MCF 10A (cell line): Measurements from ENCODE around the gene SMG6. TPM values are rescaled to one million over a fixed set of nuclear protein-coding genes. Genes with fewer than 3 reads are reported as not detected.

ENCODE experiments used
- BruUV-seq: library from RNA; stranded (reverse); fragments of 400-500 nt; replicated peaks from 2 replicates; lab custom pipeline; 2021; lab: Mats Ljungman, UMichigan
- CTCF ChIA-PET: fragments of 300-600 bp; sonication (Branson Sonifier 250); formaldehyde crosslinking; extraction: SDS; loops from one replicate; lab custom pipeline; 2021; ENCODE audit warnings: antibody characterized with exemption, inconsistent platforms; lab: Yijun Ruan, JAX
- POLR2A ChIA-PET: fragments of 300-600, 350-650 bp; sonication (Branson Sonifier 250); formaldehyde crosslinking; extraction: SDS; loops from one replicate; lab custom pipeline; 2020; ENCODE audit warnings: antibody characterized with exemption, inconsistent platforms; lab: Yijun Ruan, JAX
- DNase-seq: peaks from one replicate; pipeline ENCODE4 v3.0.0-alpha.2; 2018; ENCODE audit not compliant: unreplicated experiment
- H3K27ac Mint-ChIP-seq: one replicate; pipeline ENCODE4 v1.8.0; 2022; ENCODE audit warnings: mild to moderate bottlenecking, low read depth, mixed read lengths; ENCODE audit not compliant: unreplicated experiment
- H3K27me3 Mint-ChIP-seq: one replicate; pipeline ENCODE4 v1.8.0; 2022; ENCODE audit warnings: mixed read lengths; ENCODE audit not compliant: insufficient read depth, unreplicated experiment
- H3K36me3 Mint-ChIP-seq: one replicate; pipeline ENCODE4 v1.8.0; 2022; ENCODE audit warnings: mild to moderate bottlenecking, moderate library complexity, mixed read lengths; ENCODE audit not compliant: insufficient read depth, unreplicated experiment
- H3K4me1 Mint-ChIP-seq: one replicate; pipeline ENCODE4 v1.8.0; 2022; ENCODE audit warnings: mixed read lengths; ENCODE audit not compliant: insufficient read depth, unreplicated experiment
- H3K4me3 Mint-ChIP-seq: one replicate; pipeline ENCODE4 v1.8.0; 2022; ENCODE audit warnings: mild to moderate bottlenecking, moderate library complexity, mixed read lengths; ENCODE audit not compliant: unreplicated experiment
- H3K9me3 Mint-ChIP-seq: one replicate; pipeline ENCODE4 v1.8.0; 2022; ENCODE audit warnings: mixed read lengths; ENCODE audit not compliant: unreplicated experiment
- intact Hi-C: fragments of 100-400 bp; cut with micrococcal nuclease; formaldehyde crosslinking; loops from 2 replicates; pipeline ENCODE4 v1.14.1; 2022
- total RNA-seq: library from RNA; stranded (reverse); gene quantifications from 2 replicates; pipeline ENCODE4 v1.2.3, GENCODE V29; 2022
- TF ChIP-seq, protein P1 (sequence below): fragments of 200-600 bp; IDR thresholded peaks from one replicate; pipeline ENCODE4 v1.8.0; 2022; ENCODE audit warnings: antibody characterized with exemption, mild to moderate bottlenecking; ENCODE audit not compliant: unreplicated experiment

SMG6 gene
- total RNA-seq, 1 experiment from 2014 or later: 17.0 TPM

DNA sequence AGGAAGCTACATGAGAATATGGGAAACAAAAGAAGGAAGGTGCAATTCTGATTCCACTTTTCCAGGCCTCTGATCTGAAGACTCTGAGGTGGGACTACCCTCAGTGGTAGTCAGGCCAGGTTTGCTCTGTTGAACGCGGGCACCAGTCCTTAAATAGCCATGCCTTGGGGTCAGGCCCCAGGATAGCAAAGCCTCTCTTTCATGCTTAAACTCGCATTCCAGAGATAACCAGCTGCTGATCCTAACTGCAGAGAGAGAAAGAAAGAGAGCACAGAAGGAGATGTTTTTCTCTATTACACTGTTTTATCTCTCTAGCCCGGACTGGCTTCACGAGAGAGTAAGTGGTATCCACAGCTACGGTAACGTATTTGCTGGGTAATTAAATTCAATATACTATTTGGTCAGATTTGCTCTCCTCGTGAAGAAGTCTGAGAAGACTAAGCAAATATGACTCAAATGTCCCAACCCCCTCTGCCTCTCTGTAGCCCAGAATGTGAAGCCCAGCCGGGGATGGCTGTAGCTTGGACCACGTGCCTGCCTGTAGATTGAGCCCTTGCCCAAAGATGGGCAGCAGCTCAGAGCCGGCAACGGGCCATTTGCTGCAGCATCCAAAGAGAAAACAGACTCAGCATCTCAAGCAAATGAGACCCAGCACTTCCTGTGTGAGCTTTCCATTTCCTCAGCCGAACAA, 122.2 kb downstream of the SMG6 start:
- intact Hi-C loops: no loop called here
- H3K27me3 Mint-ChIP-seq: no peaks in the 10 kb centered on the region
- DNase-seq: no peak
- no peaks in the 10 kb centered on the region for H3K4me1 Mint-ChIP-seq
- TF ChIP-seq, protein P1, sequence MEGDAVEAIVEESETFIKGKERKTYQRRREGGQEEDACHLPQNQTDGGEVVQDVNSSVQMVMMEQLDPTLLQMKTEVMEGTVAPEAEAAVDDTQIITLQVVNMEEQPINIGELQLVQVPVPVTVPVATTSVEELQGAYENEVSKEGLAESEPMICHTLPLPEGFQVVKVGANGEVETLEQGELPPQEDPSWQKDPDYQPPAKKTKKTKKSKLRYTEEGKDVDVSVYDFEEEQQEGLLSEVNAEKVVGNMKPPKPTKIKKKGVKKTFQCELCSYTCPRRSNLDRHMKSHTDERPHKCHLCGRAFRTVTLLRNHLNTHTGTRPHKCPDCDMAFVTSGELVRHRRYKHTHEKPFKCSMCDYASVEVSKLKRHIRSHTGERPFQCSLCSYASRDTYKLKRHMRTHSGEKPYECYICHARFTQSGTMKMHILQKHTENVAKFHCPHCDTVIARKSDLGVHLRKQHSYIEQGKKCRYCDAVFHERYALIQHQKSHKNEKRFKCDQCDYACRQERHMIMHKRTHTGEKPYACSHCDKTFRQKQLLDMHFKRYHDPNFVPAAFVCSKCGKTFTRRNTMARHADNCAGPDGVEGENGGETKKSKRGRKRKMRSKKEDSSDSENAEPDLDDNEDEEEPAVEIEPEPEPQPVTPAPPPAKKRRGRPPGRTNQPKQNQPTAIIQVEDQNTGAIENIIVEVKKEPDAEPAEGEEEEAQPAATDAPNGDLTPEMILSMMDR: no peak
- no peak overlapping the region for H3K4me3 Mint-ChIP-seq
- no peaks in the 10 kb centered on the region for H3K9me3 Mint-ChIP-seq
- no peak overlapping the region for H3K27ac Mint-ChIP-seq
- ChIA-PET POLR2A (interaction anchor here (0.5 to 0.6 kb wide), 2 partner anchors 101 to 198 kb away, joined by 3 read pairs; no protein-coding TSS in a partner anchor), CTCF (interaction anchor here (0.6 kb wide), 1 partner anchor 87 kb away, joined by 3 read pairs; no protein-coding TSS in a partner anchor)
- no TSS peak for BruUV-seq
- peaks cover 34% of the 10 kb centered on the region for H3K36me3 Mint-ChIP-seq

DNA sequence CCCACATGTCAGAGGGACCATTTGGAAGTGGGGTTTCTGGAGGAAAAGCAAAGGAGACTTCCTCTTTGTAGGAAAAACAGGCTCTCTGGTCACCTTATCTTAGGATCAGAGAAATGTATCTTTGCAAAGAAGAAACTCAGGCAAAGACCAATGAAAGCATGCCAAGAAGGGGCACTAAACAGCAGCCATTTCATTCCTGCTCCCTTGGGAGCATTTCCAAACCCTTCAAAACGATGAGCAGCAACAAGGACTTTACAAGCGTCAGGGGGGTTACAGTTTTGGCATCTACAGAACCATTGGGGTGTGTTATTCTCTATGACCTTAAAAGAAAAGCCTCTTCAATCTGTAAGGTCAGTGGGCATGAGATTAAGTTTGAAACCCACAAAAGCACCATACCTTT, 122.8 kb downstream of the SMG6 start:
- no TSS peak for BruUV-seq
- Mint-ChIP-seq H3K27me3 (no peaks in the 10 kb centered on the region), H3K4me1 (no peaks in the 10 kb centered on the region), H3K4me3 (no peak overlapping the region), H3K36me3 (peaks cover 28% of the 10 kb centered on the region), H3K27ac (no peak overlapping the region), H3K9me3 (no peaks in the 10 kb centered on the region)
- ChIA-PET CTCF (no interaction called here), POLR2A (interaction anchor here (0.6 kb wide), 1 partner anchor 198 kb away, joined by 3 read pairs; no protein-coding TSS in a partner anchor)
- intact Hi-C loops: no loop called here
- TF ChIP-seq, protein P1: no peak
- no peak for DNase-seq

DNA sequence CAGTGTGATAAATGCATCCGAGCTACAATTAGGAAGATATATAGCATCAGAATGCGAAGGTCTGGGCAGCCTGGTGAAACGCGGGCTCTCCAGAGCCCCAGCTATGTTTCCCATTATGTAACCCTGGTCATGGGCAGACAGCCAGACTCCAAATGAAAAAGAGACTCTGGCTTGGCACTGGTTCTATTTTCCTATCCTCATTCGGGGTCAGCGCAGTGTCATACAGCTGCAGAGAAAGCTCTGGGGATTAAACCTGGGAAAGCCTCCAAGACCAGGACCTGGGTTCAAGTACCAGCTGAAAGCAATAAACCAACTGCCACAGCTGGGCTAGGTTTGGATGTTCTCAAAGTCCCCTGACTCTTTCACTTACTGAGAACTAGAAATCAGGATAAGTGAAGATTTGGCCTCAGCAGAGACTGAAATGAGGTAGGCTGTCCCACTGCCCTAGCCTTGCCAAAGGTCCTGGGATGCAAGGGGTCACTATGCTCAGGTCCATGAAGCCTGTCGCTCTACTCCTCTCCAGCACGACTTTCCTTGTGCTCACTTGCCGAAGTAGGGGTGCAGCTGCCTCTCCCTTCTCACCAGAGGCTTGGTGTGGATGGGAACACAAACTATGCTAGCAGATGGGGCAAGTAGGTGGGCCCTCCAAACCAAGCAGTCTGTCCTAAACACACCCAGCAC, 123.8 kb downstream of the SMG6 start:
- no peaks in the 10 kb centered on the region for H3K9me3 Mint-ChIP-seq
- DNase-seq: peak; percentile 89
- intact Hi-C loops: no loop called here
- peaks cover 28% of the 10 kb centered on the region for H3K36me3 Mint-ChIP-seq
- TF ChIP-seq, protein P1: no peak
- no peaks in the 10 kb centered on the region for H3K27me3 Mint-ChIP-seq
- POLR2A ChIA-PET: no interaction called here
- no TSS peak for BruUV-seq
- CTCF ChIA-PET: interaction anchor here (0.6 to 1.0 kb wide), 2 partner anchors 10 to 22 kb away, joined by 3 to 4 read pairs; no protein-coding TSS in a partner anchor
- H3K4me3 Mint-ChIP-seq: no peak overlapping the region
- no peak overlapping the region for H3K27ac Mint-ChIP-seq
- no peaks in the 10 kb centered on the region for H3K4me1 Mint-ChIP-seq

DNA sequence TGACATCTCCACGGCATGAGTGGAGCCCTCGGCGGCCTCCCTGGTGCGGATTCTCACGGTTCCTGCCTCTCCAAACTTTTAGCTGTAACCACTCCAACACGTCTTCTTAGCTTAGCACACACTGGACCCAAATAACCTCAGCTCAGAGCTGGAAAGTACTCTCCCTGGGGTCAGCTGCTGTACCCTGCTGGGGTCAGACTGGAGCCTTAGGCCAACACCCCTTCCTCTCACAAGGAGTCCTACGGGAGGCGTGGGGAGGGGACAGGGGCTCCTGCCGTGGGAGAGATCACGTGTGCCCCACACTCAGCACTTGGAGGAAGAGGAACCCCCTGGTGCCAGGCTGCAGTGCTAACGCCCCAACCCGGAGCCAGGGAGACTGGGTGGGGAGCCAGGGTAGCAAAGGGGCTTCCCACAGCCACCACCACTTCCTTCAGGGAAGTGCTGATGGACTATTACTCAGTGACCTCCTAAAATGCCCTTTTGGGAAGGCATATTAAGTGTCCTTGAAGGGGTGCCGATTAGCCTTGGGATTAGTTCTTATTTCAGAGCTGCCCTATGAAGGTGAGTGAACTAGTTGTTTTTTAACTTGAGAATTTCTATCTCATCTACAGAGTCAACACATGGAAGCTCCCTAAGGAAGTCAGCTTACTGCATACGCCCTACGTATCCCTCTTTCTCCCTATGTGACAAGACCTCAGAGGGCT, 124.6 kb downstream of the SMG6 start:
- H3K27ac Mint-ChIP-seq: no peak overlapping the region
- H3K4me3 Mint-ChIP-seq: no peak overlapping the region
- intact Hi-C loops: no loop called here
- DNase-seq: no peak
- peaks cover 26% of the 10 kb centered on the region for H3K36me3 Mint-ChIP-seq
- CTCF ChIA-PET: interaction anchor here (0.6 to 1.0 kb wide), 3 partner anchors 11 to 153 kb away, joined by 3 to 4 read pairs (median 4); no protein-coding TSS in a partner anchor
- no TSS peak for BruUV-seq
- no peaks in the 10 kb centered on the region for H3K4me1 Mint-ChIP-seq
- POLR2A ChIA-PET: no interaction called here
- H3K9me3 Mint-ChIP-seq: no peaks in the 10 kb centered on the region
- TF ChIP-seq, protein P1: no peak
- no peaks in the 10 kb centered on the region for H3K27me3 Mint-ChIP-seq
